ENCODE measurements around the gene COMMD7. TPM values are rescaled to one million over a fixed set of nuclear protein-coding genes. Genes with fewer than 3 reads are reported as not detected.
A peak's percentile ranks its signal among the peaks of the same experiment; 100 is the strongest.

The COMMD7 gene
- total and polyA plus RNA-seq, 9 of the 15 experiments (the other 6 are each of a cell fraction or from before 2014, with no cell fraction given), result 11.9 to 69.1 (median 34.7) TPM

DNA sequence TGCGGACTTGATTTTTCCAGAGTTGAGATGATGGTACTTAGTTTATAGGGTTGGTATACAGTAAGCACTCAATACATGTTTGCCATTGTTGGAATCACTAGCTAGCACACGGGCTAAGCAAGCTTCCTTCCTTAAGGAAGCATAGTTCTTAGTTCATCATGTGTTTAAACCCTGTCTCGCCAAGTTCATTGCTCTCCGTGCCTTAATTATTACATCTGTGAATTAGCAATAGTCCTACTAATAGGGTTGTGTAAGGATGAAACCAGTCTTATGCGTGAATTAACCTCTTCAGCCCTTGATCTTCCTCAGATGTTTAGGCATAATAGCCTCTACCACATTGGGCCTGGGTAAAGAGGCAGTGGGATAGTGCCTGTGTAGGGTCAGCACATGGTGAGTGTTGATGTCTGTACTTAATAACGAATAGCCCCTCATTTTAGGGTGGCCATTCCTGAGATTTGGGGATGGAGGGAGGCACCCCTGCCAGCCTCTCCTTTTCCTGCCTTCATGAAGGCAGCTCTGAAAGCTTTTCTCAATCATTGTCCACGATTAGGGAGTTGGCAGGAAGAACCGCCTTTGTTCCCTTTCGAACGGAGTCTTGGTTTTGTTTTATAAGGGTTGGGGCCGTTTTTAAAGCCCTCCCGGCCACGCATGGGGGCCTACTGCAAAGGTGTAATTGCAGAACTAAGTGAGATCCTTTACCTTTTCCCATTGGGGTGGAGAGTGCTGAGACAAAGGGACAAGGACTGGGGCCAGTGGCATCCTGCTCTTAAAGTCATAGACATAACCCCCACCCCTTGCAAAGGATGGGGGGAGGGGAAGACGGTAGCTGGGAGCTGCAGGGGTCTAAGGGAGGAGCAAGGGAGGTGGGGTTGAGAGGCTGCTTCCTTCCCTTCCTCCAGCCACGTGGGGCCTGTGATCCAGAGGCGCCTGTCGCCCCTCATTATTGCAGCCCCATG, 21.0 kb upstream of the COMMD7 start (continued):
- TF ChIP-seq ZNF408 (CRISPR knock-in tag; IDR thresholded peaks at IDR 0.05; ENCODE audit: low read depth) (no peak), NONO (IDR thresholded peaks at IDR 0.05; ENCODE audit: low read depth in 2 of 2, low read length in 1 of 2) (no peak), PHF8 (IDR thresholded peaks at IDR 0.05; ENCODE audit: borderline replicate concordance, low read length) (no peak), FOXJ2 (tag; IDR thresholded peaks at IDR 0.05) (no peak), RBM14 (IDR thresholded peaks at IDR 0.05; ENCODE audit: borderline replicate concordance, insufficient read depth, low read depth, low read length) (no peak), NR2C2 (CRISPR knock-in tag; IDR thresholded peaks at IDR 0.05) (no peak), NR2C2 (tag; IDR thresholded peaks at IDR 0.05) (no peak), CCNT2 (IDR thresholded peaks at IDR 0.05; ENCODE audit: borderline replicate concordance, extremely low read depth, insufficient read length, low read depth, low read length) (no peak), SPI1 (IDR thresholded peaks at IDR 0.05; ENCODE audit: borderline replicate concordance, low read depth, low read length) (no peak), ILK (tag; IDR thresholded peaks at IDR 0.05; ENCODE audit: borderline replicate concordance, low read depth) (no peak), TEAD1 (CRISPR knock-in tag; IDR thresholded peaks at IDR 0.05) (peak in 1 of 2 experiments; percentile 74; a peak in 1 of 4 replicates), PML (IDR thresholded peaks at IDR 0.05; ENCODE audit: low read length) (no peak), ELF2 (CRISPR knock-in tag; IDR thresholded peaks at IDR 0.05) (no peak), HDAC2 (IDR thresholded peaks at IDR 0.05) (no peak), HSF4 (CRISPR knock-in tag; IDR thresholded peaks at IDR 0.05; ENCODE audit: borderline replicate concordance) (no peak), ZKSCAN8 (CRISPR knock-in tag; IDR thresholded peaks at IDR 0.05) (peak; percentile 99), FIP1L1 (IDR thresholded peaks at IDR 0.05; ENCODE audit: low read depth, low read length, poor library complexity, severe bottlenecking) (no peak), MEIS2 (IDR thresholded peaks at IDR 0.05; ENCODE audit: partially characterized antibody) (no peak), HDAC3 (IDR thresholded peaks at IDR 0.05; ENCODE audit: borderline replicate concordance, partially characterized antibody) (no peak)
- TF ChIP-seq, protein P1, sequence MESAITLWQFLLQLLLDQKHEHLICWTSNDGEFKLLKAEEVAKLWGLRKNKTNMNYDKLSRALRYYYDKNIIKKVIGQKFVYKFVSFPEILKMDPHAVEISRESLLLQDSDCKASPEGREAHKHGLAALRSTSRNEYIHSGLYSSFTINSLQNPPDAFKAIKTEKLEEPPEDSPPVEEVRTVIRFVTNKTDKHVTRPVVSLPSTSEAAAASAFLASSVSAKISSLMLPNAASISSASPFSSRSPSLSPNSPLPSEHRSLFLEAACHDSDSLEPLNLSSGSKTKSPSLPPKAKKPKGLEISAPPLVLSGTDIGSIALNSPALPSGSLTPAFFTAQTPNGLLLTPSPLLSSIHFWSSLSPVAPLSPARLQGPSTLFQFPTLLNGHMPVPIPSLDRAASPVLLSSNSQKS (CRISPR knock-in tag; IDR thresholded peaks at IDR 0.05), result no peak
- TF ChIP-seq, protein P2, sequence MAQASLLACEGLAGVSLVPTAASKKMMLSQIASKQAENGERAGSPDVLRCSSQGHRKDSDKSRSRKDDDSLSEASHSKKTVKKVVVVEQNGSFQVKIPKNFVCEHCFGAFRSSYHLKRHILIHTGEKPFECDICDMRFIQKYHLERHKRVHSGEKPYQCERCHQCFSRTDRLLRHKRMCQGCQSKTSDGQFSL (CRISPR knock-in tag; IDR thresholded peaks at IDR 0.05), result 0 out of 2 replicates have a peak, but pooled peaks have one; percentile 21
- TF ChIP-seq, protein P2 (tag; IDR thresholded peaks at IDR 0.05), result peak in 1 of 2 experiments; percentile 18; a peak in 1 of 4 replicates
- TF ChIP-seq, protein P3, sequence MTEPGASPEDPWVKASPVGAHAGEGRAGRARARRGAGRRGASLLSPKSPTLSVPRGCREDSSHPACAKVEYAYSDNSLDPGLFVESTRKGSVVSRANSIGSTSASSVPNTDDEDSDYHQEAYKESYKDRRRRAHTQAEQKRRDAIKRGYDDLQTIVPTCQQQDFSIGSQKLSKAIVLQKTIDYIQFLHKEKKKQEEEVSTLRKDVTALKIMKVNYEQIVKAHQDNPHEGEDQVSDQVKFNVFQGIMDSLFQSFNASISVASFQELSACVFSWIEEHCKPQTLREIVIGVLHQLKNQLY (CRISPR knock-in tag; conservative IDR thresholded peaks at IDR 0.05), result no peak
- TF ChIP-seq, protein P4, sequence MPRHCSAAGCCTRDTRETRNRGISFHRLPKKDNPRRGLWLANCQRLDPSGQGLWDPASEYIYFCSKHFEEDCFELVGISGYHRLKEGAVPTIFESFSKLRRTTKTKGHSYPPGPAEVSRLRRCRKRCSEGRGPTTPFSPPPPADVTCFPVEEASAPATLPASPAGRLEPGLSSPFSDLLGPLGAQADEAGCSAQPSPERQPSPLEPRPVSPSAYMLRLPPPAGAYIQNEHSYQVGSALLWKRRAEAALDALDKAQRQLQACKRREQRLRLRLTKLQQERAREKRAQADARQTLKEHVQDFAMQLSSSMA (CRISPR knock-in tag; IDR thresholded peaks at IDR 0.05), result no peak
